Measurements from ENCODE around the gene COBL. TPM values are rescaled to one million over a fixed set of nuclear protein-coding genes. Genes with fewer than 3 reads are reported as not detected.

Gene COBL
- total and polyA plus RNA-seq, 2 of the 8 experiments (the other 6 are each of a cell fraction or from before 2014, with no cell fraction given): 13.8 to 40.4 TPM

DNA sequence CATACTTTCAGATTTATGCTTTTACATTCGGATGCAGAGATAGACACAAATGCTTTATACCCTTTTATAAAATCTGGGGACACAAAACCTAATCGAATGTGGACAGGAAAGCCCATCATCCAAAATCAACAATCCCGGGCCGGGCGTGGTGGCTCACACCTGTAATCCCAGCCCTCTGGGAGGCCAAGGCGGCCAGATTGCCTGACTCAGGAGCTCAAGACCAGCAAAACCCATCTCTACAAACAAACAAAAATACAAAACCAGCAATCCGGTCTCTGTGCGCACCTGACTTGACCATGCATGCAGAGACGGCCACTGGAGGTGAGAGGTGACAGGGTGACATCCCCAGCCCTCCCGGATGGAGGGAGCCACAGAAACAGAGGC lies 13.5 kb downstream of the COBL start (continued):
- TF ChIP-seq KDM1A (IDR thresholded peaks at IDR 0.05; ENCODE audit: borderline replicate concordance, low read length) (no peak), RAD21 (IDR thresholded peaks at IDR 0.05 in 1 of 2, conservative IDR thresholded peaks at IDR 0.05 in 1 of 2; ENCODE audit: low read depth in 2 of 2, low read length in 2 of 2) (no peak), BRCA1 (IDR thresholded peaks at IDR 0.05; ENCODE audit: low read depth, low read length) (no peak), POU5F1 (IDR thresholded peaks at IDR 0.05; ENCODE audit: low read depth, low read length) (no peak), PHF8 (conservative IDR thresholded peaks at IDR 0.05; ENCODE audit: low read depth, low read length) (no peak), KDM5A (IDR thresholded peaks at IDR 0.05; ENCODE audit: low read length) (no peak)
- TF ChIP-seq, protein P1, sequence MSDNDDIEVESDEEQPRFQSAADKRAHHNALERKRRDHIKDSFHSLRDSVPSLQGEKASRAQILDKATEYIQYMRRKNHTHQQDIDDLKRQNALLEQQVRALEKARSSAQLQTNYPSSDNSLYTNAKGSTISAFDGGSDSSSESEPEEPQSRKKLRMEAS (IDR thresholded peaks at IDR 0.05): no peak
